ENCODE data around the gene SETD3. TPM values are rescaled to one million over a fixed set of nuclear protein-coding genes. Genes with fewer than 3 reads are reported as not detected.

Gene SETD3
- total RNA-seq, 4 donors from 2014 or later, result 61.9 to 120 (median 68.8) TPM

DNA sequence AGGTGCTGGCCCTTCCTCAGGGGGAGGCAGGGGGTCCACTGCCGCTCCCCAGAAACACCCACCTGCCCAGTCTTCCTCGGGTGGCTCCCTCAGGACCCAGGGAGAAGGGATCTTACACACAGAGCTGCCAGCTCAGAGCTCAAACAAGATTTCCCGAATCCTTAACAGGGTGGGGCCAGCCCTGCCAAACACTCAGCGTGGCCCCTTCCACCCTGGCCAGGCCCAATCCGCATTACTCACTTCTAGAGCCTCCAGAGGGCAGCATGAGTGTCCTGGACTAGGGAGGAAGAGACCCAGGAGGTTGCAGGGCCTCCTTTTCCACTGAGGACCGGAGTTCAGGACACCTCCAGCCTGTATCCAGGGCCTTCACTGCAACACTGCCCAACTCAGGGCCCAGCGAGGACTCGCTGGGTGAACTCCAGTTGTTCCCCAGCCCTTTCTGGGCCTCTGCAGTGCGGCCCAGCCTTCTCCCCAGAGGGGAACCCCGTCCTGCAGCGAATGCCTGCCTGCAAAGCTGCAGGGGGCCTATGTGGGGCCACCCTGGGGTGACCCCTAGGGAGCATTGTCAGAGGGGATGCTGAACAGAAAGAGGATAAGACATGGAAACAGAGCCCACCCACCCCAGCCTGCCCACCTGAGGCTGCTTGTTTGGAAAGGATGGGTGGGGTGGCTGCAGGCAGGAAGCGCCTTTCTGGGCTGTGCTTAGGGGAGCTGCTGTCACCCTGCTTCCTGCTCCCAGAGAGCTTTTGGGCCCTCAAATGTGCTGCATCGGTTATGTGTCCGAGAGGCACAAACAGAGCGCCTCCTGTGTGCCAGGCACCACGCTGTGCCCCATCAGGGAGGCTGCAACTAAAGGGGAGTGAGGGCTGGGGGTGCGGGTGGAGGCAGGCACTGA is 44.4 kb upstream of the SETD3 start:
- TF ChIP-seq POLR2A (IDR thresholded peaks at IDR 0.05) (no peak), CTCF (IDR thresholded peaks at IDR 0.05) (peak in 1 of 6 experiments; percentile 30)
- peak overlapping the region in 2 of 4 donors; percentile 13 to 61 for H3K27ac ChIP-seq
- DNase-seq, result no peak
- no peaks in the 10 kb centered on the region for H3K27me3 ChIP-seq
- peaks cover 0 to 34% (median 0%) of the 10 kb centered on the region in 4 donors for H3K4me1 ChIP-seq
- peaks cover 0 to 8% (median 0%) of the 10 kb centered on the region in 3 donors for H3K36me3 ChIP-seq
- H3K9me3 ChIP-seq, result no peaks in the 10 kb centered on the region
- no peak overlapping the region for H3K4me3 ChIP-seq

GRCh38 chr14:99524091-99524661 is 43.5 kb upstream of the SETD3 start:
- Histone ChIP-seq H3K4me3 (no peak overlapping the region), H3K27ac (peak overlapping the region in 2 of 4 donors; percentile 13 to 61)

GRCh38 chr14:99523704-99524055 is 43.0 kb upstream of the SETD3 start:
- H3K27ac ChIP-seq, result peak overlapping the region in 2 of 4 donors; percentile 12 to 61
- TF ChIP-seq POLR2A (IDR thresholded peaks at IDR 0.05), result no peak
- TF ChIP-seq CTCF (IDR thresholded peaks at IDR 0.05), result no peak
- DNase-seq, result no peak
- no peak overlapping the region for H3K4me3 ChIP-seq
- peaks cover 0 to 36% (median 0%) of the 10 kb centered on the region in 4 donors for H3K4me1 ChIP-seq
- H3K27me3 ChIP-seq, result no peaks in the 10 kb centered on the region
- peaks cover 0 to 8% (median 0%) of the 10 kb centered on the region in 3 donors for H3K36me3 ChIP-seq
- no peaks in the 10 kb centered on the region for H3K9me3 ChIP-seq

More at GRCh38 chr14:99524091-99524661, 43.5 kb upstream of the SETD3 start:
- peaks cover 0 to 8% (median 0%) of the 10 kb centered on the region in 3 donors for H3K36me3 ChIP-seq
- DNase-seq, result no peak
- H3K4me1 ChIP-seq, result peaks cover 0 to 34% (median 0%) of the 10 kb centered on the region in 4 donors
- H3K9me3 ChIP-seq, result no peaks in the 10 kb centered on the region
- TF ChIP-seq POLR2A (IDR thresholded peaks at IDR 0.05) (no peak), CTCF (IDR thresholded peaks at IDR 0.05) (no peak)
- H3K27me3 ChIP-seq, result no peaks in the 10 kb centered on the region

GRCh38 chr14:99522934-99523703 is 42.5 kb upstream of the SETD3 start:
- H3K27me3 ChIP-seq, result no peaks in the 10 kb centered on the region
- DNase-seq, result no peak
- H3K4me1 ChIP-seq, result peaks cover 0 to 41% (median 0%) of the 10 kb centered on the region in 4 donors
- no peak overlapping the region for H3K4me3 ChIP-seq
- no peaks in the 10 kb centered on the region for H3K9me3 ChIP-seq
- peak overlapping the region in 2 of 4 donors; percentile 12 to 61 for H3K27ac ChIP-seq
- TF ChIP-seq CTCF (IDR thresholded peaks at IDR 0.05) (no peak), POLR2A (IDR thresholded peaks at IDR 0.05) (no peak)
- peaks cover 0 to 8% (median 0%) of the 10 kb centered on the region in 3 donors for H3K36me3 ChIP-seq

- H3K36me3 ChIP-seq, result peaks cover 0 to 8% (median 0%) of the 10 kb centered on the region in 3 donors
- H3K27me3 ChIP-seq, result no peaks in the 10 kb centered on the region
- H3K4me1 ChIP-seq, result peaks cover 0 to 43% (median 0%) of the 10 kb centered on the region in 4 donors
- no peak overlapping the region for H3K4me3 ChIP-seq
- no peaks in the 10 kb centered on the region for H3K9me3 ChIP-seq
- peak overlapping the region in 1 of 4 donors; percentile 61 for H3K27ac ChIP-seq
- TF ChIP-seq CTCF (IDR thresholded peaks at IDR 0.05), result no peak
- no peak for TF ChIP-seq POLR2A (IDR thresholded peaks at IDR 0.05)
- DNase-seq, result no peak
Measured at GRCh38 chr14:99522457-99522891, 41.8 kb upstream of the SETD3 start.
